Erythroblast (primary cell): Measurements from ENCODE around the gene RTCB.

Experiments used
- GATA1 ChIP-seq: IDR thresholded peaks from 2 replicates; pipeline ENCODE4 v1.6.1; 2011; ENCODE audit warnings: low read depth, mild to moderate bottlenecking, control low read depth, low read length, moderate library complexity
- POLR2A ChIP-seq: IDR thresholded peaks from 2 replicates; pipeline ENCODE4 v1.6.1; 2011; ENCODE audit warnings: mild to moderate bottlenecking, low read length

- TF ChIP-seq POLR2A (no peak), GATA1 (no peak)
These were observed 33.3 kb downstream of the RTCB start for GRCh38 chr22:32378707-32379272.
